Activated CD4-positive, CD25-positive, alpha-beta regulatory T cell treated with anti-CD3 and anti-CD28 coated beads, Interleukin-2, amount 50 U/mL, for 72 hours (primary cell): ENCODE data around the gene GABRB1.

Experiments
- DNase-seq: peaks from one replicate; pipeline ENCODE4 v3.0.0; 2021

Gene GABRB1

GRCh38 chr4:47122592-47123291, 91.4 kb downstream of the GABRB1 start:
- DNase-seq: peak; percentile 32

DNA sequence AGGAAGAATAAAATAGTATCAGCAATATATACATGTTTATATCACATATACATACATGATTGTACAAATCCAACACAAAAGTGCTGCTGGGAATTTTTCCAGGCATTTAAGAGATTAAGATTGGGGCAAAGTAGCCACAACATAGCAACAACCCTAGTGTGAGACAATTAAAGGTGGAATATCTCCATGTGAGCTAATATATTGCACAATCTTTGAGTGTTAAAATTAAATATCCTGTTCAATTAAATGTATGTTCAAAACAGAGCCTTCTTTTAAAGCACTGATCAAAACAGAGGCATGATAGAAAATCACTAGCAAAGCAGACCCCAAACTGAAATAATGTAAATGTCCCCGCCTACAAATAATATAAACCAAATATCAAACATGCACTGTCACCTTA, 97.6 kb downstream of the GABRB1 start:
- no peak for DNase-seq

DNA sequence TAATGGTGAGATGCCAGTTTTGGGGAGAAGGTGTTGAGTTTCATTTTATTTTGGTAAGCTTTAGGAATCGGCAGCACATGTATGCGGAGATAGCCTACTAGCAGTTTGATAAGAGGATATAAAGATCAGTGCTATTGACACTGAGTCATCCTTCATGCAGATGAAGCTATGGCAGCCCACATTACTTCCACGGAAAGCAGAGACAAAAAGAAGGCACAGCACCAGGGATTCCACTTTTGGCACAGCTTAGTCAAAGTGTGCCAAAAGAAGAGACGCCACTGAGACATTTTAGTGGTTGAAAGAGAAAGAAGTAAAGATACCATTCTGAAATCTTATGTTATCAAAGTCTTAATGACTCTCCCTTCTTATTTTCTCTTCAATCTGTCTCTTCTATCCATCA, 103.8 kb downstream of the GABRB1 start:
- DNase-seq: no peak

DNA sequence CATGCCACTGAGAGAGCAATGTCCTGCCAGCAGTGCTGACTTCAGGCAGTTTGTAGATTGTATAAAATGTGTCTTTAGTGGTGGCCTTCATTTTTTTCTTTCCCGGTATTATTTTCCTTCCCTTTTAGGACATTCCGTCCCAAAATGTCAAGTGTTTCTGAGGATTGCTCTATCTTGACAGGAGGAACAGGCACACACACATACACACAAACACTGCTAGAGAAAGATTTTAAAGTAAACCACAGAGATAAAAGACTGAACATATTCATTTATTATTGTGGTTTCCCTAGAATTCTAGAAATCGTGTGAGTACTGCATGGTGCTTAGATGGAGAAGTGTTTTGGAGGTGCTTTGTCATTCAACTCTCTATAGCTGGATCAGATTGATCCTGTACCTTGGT, 111.9 kb downstream of the GABRB1 start:
- no peak for DNase-seq

DNA sequence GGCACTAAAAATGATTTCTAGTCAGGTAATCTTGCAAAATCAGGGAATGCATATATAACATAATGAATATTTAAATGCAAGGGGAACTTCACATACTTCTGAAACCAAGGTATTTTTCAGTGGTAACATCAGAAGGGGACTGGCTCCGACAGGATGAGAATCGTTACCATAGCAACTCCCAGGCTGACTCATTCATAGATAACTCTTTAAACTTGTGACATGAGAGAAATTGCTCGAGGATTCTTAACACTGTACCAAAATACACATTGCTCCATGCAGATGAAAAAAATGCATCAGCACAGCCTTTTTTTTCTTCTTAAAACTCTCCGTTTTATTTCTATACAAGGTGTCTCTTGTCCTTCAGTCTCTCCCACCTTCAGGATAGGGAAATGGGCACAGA, 114.3 kb downstream of the GABRB1 start:
- no peak for DNase-seq

DNA sequence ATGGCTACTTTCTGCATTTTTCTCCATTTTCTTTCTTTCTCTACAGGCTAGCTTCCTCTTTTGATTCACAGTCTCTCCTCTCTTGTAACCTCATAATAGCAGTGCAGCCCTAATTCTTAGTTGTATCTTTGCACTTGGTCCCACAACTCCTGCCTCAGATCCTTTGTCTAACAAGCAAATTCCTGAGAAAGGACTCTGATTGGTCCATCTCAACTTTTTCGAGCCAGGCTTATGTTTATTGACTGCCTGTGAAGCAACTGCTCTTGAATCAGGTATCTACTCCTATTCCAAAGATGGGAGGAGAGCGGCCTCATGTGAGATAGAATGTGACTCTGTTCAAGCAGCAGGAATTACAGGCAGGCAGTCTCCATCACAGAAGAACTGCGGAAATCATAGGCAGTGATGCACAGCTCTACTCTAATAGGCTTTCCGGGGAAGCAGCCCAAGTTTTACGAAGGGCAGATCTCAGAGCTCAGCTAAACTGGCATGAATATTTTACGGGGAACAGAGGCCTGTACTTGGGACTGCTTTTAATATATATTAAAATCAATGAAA, 123.5 kb downstream of the GABRB1 start:
- DNase-seq: no peak

DNA sequence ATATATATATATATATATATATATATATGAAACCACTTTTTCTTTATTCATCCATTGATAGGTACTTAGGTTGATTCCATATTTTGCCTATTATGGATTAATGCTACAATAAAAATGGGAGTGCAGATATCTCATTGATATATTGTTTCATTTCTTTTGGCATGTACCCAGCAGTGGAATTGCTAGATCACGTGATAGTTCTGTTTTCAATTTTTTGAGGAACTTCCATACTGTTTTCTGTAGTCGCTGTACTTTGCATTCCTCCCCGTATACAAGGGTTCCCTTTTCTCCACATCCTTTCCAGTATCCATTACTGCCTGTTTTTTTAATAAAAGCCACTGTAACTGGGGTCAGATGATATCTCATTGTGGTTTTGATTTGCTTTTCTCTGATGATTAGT, 124.6 kb downstream of the GABRB1 start:
- no peak for DNase-seq

GRCh38 chr4:47160095-47160494, 128.7 kb downstream of the GABRB1 start:
- no peak for DNase-seq

DNA sequence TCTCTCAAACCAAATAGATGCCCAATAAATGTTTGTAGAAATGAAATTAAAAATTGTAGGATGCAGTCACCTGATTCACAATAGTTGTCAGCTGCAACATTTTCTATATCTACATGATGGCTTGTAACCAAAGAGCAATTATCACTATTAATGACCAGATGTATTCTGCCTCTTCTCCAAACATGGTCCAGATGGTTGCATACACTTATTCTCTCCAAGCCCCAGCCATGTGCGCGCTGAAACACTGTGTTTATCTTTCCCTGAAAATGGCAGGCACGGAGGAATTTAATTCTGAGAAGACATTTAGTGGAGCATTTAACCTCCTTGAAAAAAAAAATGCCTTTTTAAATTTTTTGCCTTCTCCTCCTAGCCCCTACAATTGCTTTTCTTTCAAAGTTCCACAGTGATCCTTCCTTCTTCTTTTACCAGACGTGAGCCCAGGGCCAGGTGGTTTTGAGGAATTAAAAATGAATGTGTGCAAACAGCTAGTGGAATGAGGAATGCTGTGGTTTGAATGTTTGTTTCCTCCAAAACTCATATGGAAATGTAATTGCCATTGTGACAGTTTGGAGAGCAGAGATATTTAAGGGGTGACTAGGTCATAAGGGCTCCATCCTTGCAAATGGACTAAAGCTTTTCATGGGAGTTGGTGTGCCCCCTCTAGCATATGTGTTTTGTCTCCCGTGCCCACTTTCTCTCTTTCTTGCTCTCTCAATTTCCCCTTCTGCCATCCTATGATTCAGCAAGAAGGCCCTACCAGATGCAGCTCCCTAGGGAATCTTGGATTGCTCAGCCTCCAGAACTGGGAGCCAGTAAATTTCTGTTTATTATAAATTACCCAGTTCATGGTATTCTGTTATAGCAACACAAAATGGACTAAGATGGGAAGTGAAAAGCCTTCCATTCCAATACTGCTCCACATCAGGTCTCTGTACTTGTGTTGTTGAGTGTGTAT, 136.0 kb downstream of the GABRB1 start:
- DNase-seq: no peak

DNA sequence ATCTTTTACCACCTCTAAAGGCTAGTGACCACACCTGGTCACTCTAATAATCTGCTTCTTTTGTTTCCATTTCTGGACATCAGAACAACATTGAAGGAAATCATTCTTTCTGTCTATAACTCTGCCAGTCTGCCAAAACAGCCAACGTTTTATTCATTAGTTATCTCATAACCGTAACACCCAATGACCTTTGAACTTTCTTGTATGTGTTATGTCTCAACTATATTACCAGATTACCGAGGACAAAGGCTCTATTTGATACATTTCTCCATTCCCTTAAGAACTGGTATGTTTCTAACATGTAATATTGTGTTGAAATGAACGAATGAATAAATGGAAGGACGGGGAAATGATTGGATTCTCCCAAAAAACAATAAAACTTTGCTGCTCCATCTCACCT, 152.7 kb downstream of the GABRB1 start:
- no peak for DNase-seq

DNA sequence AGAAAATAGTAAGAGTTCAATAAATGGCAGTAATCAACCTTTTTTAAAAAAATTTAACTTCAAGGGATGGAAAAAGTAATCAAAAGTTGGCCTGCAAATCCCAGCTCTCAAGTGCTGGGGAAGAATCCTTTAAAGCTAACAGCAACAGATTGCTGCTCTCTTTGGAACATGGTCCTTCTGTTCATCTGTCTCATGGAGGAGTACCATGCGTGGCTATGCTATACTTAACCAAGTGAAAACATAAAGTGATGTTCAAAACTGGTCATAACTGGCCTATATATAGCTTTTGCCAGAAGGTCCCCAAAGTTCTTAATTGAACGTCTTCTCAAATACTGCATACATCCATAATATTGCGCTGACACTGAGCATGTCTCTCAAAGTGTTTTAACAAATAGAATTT, 154.4 kb downstream of the GABRB1 start:
- no peak for DNase-seq

DNA sequence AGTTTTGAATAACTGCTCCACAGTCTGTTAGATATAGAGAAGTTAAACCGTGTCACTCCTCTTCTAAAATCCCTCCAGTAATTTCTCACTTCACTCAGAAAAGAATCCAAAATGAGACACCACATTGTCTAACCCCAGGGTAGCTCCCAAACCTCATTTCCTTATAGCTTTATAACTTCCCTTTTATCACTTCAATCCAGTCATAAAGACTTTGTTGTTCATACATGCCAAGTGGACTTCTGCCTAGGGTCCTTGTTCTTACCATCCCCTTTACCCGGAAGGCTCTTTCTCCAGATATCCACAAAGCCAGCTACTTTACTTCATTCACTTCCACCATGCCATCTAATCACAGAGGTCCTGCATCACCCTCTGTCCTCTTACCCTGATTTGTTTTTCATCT, 156.2 kb downstream of the GABRB1 start:
- DNase-seq: no peak

GRCh38 chr4:47193179-47193578, 161.8 kb downstream of the GABRB1 start:
- no peak for DNase-seq

DNA sequence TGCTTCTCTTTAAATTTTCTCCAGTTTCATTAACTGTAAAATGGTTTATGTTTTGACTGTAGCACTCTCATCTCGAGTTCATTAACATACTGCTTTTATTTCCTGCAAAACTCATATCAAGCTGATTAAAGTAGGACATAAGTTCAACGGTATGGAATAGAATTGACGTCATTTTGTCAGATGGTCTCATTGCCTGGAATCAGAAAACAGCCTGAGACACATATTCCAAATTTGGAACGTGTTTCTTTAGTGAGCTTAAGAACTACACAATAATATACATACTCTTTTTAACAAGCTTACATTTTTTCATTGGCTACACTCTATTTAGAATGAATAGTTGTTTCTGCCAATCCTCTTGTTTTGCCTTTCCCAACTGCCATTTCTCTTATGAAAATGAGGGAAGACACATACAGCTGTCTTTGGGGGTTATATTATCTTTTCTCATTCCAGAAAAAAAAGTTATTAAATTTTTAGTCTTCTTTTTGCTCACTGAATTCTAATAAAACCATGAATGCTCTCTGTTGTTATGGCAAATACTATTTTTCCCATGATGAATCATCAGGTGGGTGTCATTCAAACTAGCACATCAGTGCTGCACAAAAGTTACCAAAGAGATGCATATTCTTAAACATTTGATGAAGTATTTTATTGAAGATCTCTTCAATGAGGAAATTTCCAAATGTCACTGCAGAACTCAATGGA, 162.8 kb downstream of the GABRB1 start:
- DNase-seq: no peak

GRCh38 chr4:47195706-47196105, 164.3 kb downstream of the GABRB1 start:
- no peak for DNase-seq

DNA sequence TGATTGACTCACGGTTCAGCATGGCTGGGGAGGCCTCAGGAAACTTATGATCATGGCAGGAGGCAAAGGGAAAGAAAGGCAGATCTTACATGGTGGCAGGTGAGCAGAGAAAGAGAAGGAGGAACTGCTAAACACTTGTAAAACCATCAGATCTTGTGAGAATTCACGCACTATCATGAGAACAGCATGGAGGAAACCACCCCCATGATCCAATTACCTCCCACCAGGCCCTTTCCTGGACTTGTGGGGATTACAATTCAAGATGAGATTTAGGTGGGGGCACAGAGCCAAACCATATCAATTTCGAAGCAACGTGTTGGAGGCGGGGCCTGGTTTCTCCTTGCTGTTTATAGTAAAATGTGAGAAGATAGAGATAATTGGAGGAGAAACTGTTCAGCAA, 167.4 kb downstream of the GABRB1 start:
- DNase-seq: no peak

DNA sequence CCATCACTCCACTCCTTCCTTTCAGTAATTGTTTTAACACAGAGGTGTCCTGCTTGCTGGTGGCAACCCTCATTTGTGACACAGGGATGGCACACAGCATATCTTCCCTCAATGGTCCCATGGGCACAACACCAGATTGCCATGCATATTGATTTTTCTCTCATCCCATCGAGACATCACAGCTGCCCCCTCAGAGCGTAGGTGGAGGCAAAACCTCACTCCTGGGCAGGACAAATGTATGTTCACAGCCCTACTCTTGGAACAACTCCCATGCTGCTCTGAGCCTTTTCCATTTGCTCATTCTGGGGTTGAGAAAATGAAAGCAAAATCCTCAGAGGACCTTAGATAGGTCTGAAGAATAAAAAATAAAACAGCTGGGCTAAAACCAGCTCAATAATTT, 172.2 kb downstream of the GABRB1 start:
- no peak for DNase-seq

DNA sequence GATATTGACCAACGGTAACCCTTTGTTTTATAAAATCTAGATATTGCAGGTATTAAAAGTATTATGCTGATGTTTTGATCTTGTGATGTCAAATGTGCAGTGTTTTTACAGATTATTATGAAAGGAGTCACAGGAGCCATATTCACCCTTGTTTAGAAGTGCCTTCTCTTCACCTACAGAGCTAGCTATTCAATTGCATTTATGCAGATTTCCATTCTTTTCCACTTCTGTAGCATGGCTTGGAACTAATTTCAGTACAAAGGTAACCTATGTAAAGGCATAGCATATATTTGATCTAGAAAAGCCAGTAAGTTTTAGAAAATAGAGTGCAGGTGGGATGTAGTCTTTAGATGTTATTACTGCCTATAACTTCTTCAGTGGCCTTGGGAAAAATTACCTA, 176.2 kb downstream of the GABRB1 start:
- DNase-seq: no peak

GRCh38 chr4:47209833-47210232, 178.5 kb downstream of the GABRB1 start:
- DNase-seq: no peak

- no peak for DNase-seq
Observed at GRCh38 chr4:47210828-47211227, 179.5 kb downstream of the GABRB1 start.

GRCh38 chr4:47213106-47213505, 181.7 kb downstream of the GABRB1 start:
- no peak for DNase-seq

- no peak for DNase-seq
Observed at GRCh38 chr4:47213539-47213938, 182.2 kb downstream of the GABRB1 start.

DNA sequence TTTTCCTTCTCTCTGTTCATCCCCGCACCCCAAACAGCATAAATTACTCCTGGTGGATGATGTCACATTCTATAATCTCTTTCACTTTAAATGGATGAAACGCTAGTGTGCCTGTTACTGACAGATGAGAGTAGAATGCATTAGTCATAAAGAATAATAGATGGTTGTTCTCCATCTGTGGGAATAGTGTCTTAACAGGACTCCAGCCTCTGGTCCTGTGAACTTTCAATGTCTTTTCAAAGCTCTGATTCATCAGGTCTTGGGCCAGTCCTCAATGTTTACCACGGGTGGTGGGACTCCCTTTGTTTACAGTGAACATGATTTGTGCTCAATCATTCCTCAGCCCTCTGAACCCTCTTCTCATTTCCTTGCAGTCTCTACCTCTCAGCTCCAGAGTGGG, 182.6 kb downstream of the GABRB1 start:
- no peak for DNase-seq
